HepG2 (cell line): Measurements from ENCODE around the gene CIART. TPM values are rescaled to one million over a fixed set of nuclear protein-coding genes. Genes with fewer than 3 reads are reported as not detected.

Experiments used
- EED ChIP-seq: sonication (generic); formaldehyde crosslinking; IDR thresholded peaks from 2 replicates; pipeline ENCODE4 v1.5.0; 2020; ENCODE audit warnings: mild to moderate bottlenecking, missing genetic modification reagents
- GATAD2A ChIP-seq: IDR thresholded peaks from 2 replicates; pipeline ENCODE4 v1.6.1; 2016
- KDM5A ChIP-seq: fragments of 200-600 bp; sonication (generic); IDR thresholded peaks from 2 replicates; pipeline ENCODE4 v1.7.0; 2018; ENCODE audit warnings: antibody characterized with exemption, mild to moderate bottlenecking, low read length, borderline replicate concordance
- MEIS2 ChIP-seq: sonication (generic); formaldehyde crosslinking; IDR thresholded peaks from 2 replicates; pipeline ENCODE4 v1.9.0; 2021; ENCODE audit warnings: mild to moderate bottlenecking, missing genetic modification reagents
- RBFOX2 ChIP-seq: fragments of 200-400 bp; formaldehyde crosslinking; IDR thresholded peaks from 2 replicates; pipeline ENCODE4 v1.6.1; 2017; ENCODE audit warnings: low read depth, mild to moderate bottlenecking, low read length
- REL ChIP-seq: sonication (generic); formaldehyde crosslinking; conservative IDR thresholded peaks from 2 replicates; pipeline ENCODE4 v1.8.0; 2022; ENCODE audit warnings: mild to moderate bottlenecking, missing genetic modification reagents, moderate library complexity
- RORA ChIP-seq: sonication (generic); formaldehyde crosslinking; IDR thresholded peaks from 2 replicates; pipeline ENCODE4 v1.5.0; 2020; ENCODE audit warnings: mild to moderate bottlenecking, missing genetic modification reagents, moderate library complexity
- TAF15 ChIP-seq: fragments of 200-400 bp; formaldehyde crosslinking; IDR thresholded peaks from one replicate; pipeline ENCODE4 v1.6.1; 2018; ENCODE audit warnings: mild to moderate bottlenecking, low read depth, low read length; ENCODE audit not compliant: poor library complexity, severe bottlenecking
- ZNF354B ChIP-seq: sonication (generic); formaldehyde crosslinking; IDR thresholded peaks from 2 replicates; pipeline ENCODE4 v1.8.0; 2022; ENCODE audit warnings: mild to moderate bottlenecking, missing genetic modification reagents
- ZNF563 ChIP-seq: sonication (generic); formaldehyde crosslinking; IDR thresholded peaks from 2 replicates; pipeline ENCODE4 v1.8.0; 2022; ENCODE audit warnings: mild to moderate bottlenecking, moderate library complexity, missing genetic modification reagents
- ZNF768 ChIP-seq: sonication (generic); formaldehyde crosslinking; IDR thresholded peaks from 2 replicates; pipeline ENCODE4 v1.4.0; 2020; ENCODE audit warnings: missing genetic modification reagents
- polyA plus RNA-seq, 8 experiments: library from polyadenylated mRNA; depleted of rRNA in 3 of 8; stranded (reverse) in 7 of 8; unstranded in 1 of 8; fragments of >200 nt; fragmentation: Illumina TruSeq in 4 of 8; extraction: Trizol in 4 of 8; gene quantifications; 2 replicates each; pipeline versions ENCODE4 v1.2.1 to v1.2.3, GENCODE V29; 2011 to 2016; ENCODE audit warnings: low read depth in 4 of 8, missing spikeins in 1 of 8, mixed read lengths in 1 of 8; ENCODE audit not compliant: insufficient read depth in 1 of 8
- total RNA-seq, 5 experiments: library from RNA; depleted of rRNA; stranded (reverse); fragments of >200 nt; fragmentation: Illumina TruSeq; extraction: Trizol; gene quantifications; 2 replicates each; pipeline ENCODE4 v1.2.3, GENCODE V29; 2016; ENCODE audit warnings: low read depth in 1 of 5
- TF ChIP-seq, protein P1 (sequence below): sonication (generic); formaldehyde crosslinking; IDR thresholded peaks from 2 replicates; pipeline ENCODE4 v1.5.1; 2020; ENCODE audit warnings: mild to moderate bottlenecking, missing genetic modification reagents, borderline replicate concordance
- TF ChIP-seq, protein P2 (sequence below): sonication (generic); formaldehyde crosslinking; IDR thresholded peaks from 2 replicates; pipeline ENCODE4 v1.9.0; 2021; ENCODE audit warnings: missing genetic modification reagents, borderline replicate concordance
- TF ChIP-seq, protein P3 (sequence below): sonication (generic); formaldehyde crosslinking; IDR thresholded peaks from 2 replicates; pipeline ENCODE4 v1.4.0; 2020; ENCODE audit warnings: missing genetic modification reagents
- TF ChIP-seq, protein P4 (sequence below): sonication (generic); formaldehyde crosslinking; IDR thresholded peaks from 2 replicates; pipeline ENCODE4 v1.8.0; 2022; ENCODE audit warnings: missing genetic modification reagents, mild to moderate bottlenecking, borderline replicate concordance

Gene CIART
- total and polyA plus RNA-seq, 2 of the 13 experiments (the other 11 are each of a cell fraction or from before 2014, with no cell fraction given): 0.58 TPM; not detected in 1

DNA sequence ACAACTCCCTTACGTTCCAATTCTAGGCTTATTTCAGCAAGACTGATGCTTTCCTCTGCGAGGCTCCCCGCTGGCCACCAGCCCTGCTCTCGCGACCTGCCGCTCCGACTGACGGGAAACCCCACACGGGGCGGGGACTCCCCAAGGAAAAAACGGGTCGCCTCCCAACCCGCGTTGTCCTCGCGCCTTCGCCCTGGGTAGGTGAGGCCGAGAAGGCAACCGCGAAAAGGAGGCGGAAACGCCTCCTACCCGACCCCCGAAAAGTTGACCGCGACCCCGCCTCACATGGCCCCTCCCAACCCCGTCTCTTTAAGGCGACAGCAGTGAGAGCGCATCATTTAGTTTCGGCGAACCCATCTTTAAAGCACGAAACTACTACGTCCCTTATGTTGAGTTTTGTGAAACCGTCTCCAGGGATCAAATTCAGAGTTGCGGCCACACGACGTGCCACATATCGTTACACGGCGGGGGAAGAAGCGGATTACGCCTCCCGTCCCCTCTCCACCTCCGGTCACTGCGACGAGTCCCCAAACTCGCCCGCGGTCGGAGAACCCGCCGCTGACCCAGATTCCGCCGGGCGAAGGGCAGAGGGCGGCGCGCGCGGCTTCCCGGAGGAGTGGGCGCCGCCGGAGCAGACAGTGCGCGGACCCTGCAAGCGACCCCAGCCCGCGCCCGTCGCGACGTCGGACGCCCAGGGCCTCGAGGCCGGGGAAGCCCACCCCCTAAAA is 47.6 kb upstream of the CIART start (continued):
- no peak for TF ChIP-seq ZNF563
- TF ChIP-seq, protein P1, sequence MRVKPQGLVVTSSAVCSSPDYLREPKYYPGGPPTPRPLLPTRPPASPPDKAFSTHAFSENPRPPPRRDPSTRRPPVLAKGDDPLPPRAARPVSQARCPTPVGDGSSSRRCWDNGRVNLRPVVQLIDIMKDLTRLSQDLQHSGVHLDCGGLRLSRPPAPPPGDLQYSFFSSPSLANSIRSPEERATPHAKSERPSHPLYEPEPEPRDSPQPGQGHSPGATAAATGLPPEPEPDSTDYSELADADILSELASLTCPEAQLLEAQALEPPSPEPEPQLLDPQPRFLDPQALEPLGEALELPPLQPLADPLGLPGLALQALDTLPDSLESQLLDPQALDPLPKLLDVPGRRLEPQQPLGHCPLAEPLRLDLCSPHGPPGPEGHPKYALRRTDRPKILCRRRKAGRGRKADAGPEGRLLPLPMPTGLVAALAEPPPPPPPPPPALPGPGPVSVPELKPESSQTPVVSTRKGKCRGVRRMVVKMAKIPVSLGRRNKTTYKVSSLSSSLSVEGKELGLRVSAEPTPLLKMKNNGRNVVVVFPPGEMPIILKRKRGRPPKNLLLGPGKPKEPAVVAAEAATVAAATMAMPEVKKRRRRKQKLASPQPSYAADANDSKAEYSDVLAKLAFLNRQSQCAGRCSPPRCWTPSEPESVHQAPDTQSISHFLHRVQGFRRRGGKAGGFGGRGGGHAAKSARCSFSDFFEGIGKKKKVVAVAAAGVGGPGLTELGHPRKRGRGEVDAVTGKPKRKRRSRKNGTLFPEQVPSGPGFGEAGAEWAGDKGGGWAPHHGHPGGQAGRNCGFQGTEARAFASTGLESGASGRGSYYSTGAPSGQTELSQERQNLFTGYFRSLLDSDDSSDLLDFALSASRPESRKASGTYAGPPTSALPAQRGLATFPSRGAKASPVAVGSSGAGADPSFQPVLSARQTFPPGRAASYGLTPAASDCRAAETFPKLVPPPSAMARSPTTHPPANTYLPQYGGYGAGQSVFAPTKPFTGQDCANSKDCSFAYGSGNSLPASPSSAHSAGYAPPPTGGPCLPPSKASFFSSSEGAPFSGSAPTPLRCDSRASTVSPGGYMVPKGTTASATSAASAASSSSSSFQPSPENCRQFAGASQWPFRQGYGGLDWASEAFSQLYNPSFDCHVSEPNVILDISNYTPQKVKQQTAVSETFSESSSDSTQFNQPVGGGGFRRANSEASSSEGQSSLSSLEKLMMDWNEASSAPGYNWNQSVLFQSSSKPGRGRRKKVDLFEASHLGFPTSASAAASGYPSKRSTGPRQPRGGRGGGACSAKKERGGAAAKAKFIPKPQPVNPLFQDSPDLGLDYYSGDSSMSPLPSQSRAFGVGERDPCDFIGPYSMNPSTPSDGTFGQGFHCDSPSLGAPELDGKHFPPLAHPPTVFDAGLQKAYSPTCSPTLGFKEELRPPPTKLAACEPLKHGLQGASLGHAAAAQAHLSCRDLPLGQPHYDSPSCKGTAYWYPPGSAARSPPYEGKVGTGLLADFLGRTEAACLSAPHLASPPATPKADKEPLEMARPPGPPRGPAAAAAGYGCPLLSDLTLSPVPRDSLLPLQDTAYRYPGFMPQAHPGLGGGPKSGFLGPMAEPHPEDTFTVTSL (CRISPR knock-in tag): no peak
- TF ChIP-seq, protein P2, sequence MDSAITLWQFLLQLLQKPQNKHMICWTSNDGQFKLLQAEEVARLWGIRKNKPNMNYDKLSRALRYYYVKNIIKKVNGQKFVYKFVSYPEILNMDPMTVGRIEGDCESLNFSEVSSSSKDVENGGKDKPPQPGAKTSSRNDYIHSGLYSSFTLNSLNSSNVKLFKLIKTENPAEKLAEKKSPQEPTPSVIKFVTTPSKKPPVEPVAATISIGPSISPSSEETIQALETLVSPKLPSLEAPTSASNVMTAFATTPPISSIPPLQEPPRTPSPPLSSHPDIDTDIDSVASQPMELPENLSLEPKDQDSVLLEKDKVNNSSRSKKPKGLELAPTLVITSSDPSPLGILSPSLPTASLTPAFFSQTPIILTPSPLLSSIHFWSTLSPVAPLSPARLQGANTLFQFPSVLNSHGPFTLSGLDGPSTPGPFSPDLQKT: no peak
- TF ChIP-seq RORA: no peak
- TF ChIP-seq REL (CRISPR knock-in tag): no peak; the same call in 1 of the 2 replicates
- TF ChIP-seq, protein P3, sequence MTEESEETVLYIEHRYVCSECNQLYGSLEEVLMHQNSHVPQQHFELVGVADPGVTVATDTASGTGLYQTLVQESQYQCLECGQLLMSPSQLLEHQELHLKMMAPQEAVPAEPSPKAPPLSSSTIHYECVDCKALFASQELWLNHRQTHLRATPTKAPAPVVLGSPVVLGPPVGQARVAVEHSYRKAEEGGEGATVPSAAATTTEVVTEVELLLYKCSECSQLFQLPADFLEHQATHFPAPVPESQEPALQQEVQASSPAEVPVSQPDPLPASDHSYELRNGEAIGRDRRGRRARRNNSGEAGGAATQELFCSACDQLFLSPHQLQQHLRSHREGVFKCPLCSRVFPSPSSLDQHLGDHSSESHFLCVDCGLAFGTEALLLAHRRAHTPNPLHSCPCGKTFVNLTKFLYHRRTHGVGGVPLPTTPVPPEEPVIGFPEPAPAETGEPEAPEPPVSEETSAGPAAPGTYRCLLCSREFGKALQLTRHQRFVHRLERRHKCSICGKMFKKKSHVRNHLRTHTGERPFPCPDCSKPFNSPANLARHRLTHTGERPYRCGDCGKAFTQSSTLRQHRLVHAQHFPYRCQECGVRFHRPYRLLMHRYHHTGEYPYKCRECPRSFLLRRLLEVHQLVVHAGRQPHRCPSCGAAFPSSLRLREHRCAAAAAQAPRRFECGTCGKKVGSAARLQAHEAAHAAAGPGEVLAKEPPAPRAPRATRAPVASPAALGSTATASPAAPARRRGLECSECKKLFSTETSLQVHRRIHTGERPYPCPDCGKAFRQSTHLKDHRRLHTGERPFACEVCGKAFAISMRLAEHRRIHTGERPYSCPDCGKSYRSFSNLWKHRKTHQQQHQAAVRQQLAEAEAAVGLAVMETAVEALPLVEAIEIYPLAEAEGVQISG (CRISPR knock-in tag): peak; percentile 37; the same call in 1 of the 2 replicates
- TF ChIP-seq, protein P4, sequence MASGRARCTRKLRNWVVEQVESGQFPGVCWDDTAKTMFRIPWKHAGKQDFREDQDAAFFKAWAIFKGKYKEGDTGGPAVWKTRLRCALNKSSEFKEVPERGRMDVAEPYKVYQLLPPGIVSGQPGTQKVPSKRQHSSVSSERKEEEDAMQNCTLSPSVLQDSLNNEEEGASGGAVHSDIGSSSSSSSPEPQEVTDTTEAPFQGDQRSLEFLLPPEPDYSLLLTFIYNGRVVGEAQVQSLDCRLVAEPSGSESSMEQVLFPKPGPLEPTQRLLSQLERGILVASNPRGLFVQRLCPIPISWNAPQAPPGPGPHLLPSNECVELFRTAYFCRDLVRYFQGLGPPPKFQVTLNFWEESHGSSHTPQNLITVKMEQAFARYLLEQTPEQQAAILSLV: peak; percentile 83
- no peak for TF ChIP-seq ZNF768 (CRISPR knock-in tag)
- peak; percentile 85 for TF ChIP-seq RBFOX2
- TF ChIP-seq MEIS2: 0 out of 2 replicates have a peak, but pooled peaks have one; percentile 24
- TF ChIP-seq ZNF354B: no peak
- no peak for TF ChIP-seq EED (CRISPR knock-in tag)
- TF ChIP-seq TAF15: no peak
- no peak for TF ChIP-seq KDM5A
- peak; percentile 48 for TF ChIP-seq GATAD2A (CRISPR knock-in tag)
